ENCODE data around the gene MEI1. TPM values are rescaled to one million over a fixed set of nuclear protein-coding genes. Genes with fewer than 3 reads are reported as not detected.
"Not testable (repeated sequence)": the region's sequence is repeated elsewhere in the genome, so short reads cannot be mapped to it uniquely, and the experiment has no call there.

MEI1 gene
- total RNA-seq, 1 experiment from 2014 or later, result 0.35 TPM

- peaks cover 18% of the 10 kb centered on the region for H3K36me3 Mint-ChIP-seq
- no peak for DNase-seq (ENCODE audit: low spot score)
- POLR2A ChIA-PET, result no interaction called here
- no peak overlapping the region for H3K27ac Mint-ChIP-seq
- no peaks in the 10 kb centered on the region for H3K27me3 Mint-ChIP-seq (ENCODE audit: low read depth)
- no peak overlapping the region for H3K4me3 Mint-ChIP-seq
- no peak for TF ChIP-seq AFF4 (CRISPR knock-in tag; IDR thresholded peaks at IDR 0.05; ENCODE audit: borderline replicate concordance)
- TF ChIP-seq CTCF (IDR thresholded peaks at IDR 0.05), result no peak
- TF ChIP-seq IRF1 (CRISPR knock-in tag; IDR thresholded peaks at IDR 0.05), result no peak
- no peak for TF ChIP-seq NR1H2 (CRISPR knock-in tag; IDR thresholded peaks at IDR 0.05)
- no peak for TF ChIP-seq AR (CRISPR knock-in tag; IDR thresholded peaks at IDR 0.05)
- TF ChIP-seq ZNF219 (CRISPR knock-in tag; IDR thresholded peaks at IDR 0.05; ENCODE audit: borderline replicate concordance), result no peak
- peaks cover 11% of the 10 kb centered on the region for H3K4me1 Mint-ChIP-seq
- CTCF ChIA-PET, result interaction anchor here (0.9 to 1.2 kb wide), 2 partner anchors 14 to 17 kb away, joined by 4 to 5 read pairs; no protein-coding TSS in a partner anchor
- ATAC-seq, result no peak
- H3K9me3 Mint-ChIP-seq, result no peaks in the 10 kb centered on the region
Observed at GRCh38 chr22:41683616-41684015, 15.7 kb upstream of the MEI1 start.

- H3K27me3 Mint-ChIP-seq (ENCODE audit: low read depth), result no peaks in the 10 kb centered on the region
- no peaks in the 10 kb centered on the region for H3K9me3 Mint-ChIP-seq
- H3K4me1 Mint-ChIP-seq, result peaks cover 11% of the 10 kb centered on the region
- no peak for TF ChIP-seq CBFB (CRISPR knock-in tag; IDR thresholded peaks at IDR 0.05; ENCODE audit: low read depth)
- no peak for TF ChIP-seq FOXP1 (CRISPR knock-in tag; IDR thresholded peaks at IDR 0.05; ENCODE audit: borderline replicate concordance)
- TF ChIP-seq ATF6 (CRISPR knock-in tag; IDR thresholded peaks at IDR 0.05), result no peak
- no peak overlapping the region for H3K4me3 Mint-ChIP-seq
- DNase-seq (ENCODE audit: low spot score) (no peak), ATAC-seq (no peak)
- ChIA-PET CTCF (interaction anchor here (0.9 kb wide), 1 partner anchor 17 kb away, joined by 4 read pairs; no protein-coding TSS in a partner anchor), POLR2A (no interaction called here)
- H3K36me3 Mint-ChIP-seq, result peaks cover 16% of the 10 kb centered on the region
- H3K27ac Mint-ChIP-seq, result peak overlapping the region; percentile 74
Observed at GRCh38 chr22:41684194-41684593, 15.1 kb upstream of the MEI1 start.

GRCh38 chr22:41686890-41687289 lies 12.4 kb upstream of the MEI1 start:
- DNase-seq (ENCODE audit: low spot score); H3K27ac Mint-ChIP-seq; ATAC-seq; H3K36me3 Mint-ChIP-seq; POLR2A ChIA-PET; H3K9me3 Mint-ChIP-seq; H3K27me3 Mint-ChIP-seq (ENCODE audit: low read depth): not testable (repeated sequence)
- H3K4me1 Mint-ChIP-seq, result peaks cover 11% of the 10 kb centered on the region
- CTCF ChIA-PET, result interaction anchor here (1.4 to 5.4 kb wide), 3 partner anchors 10 to 239 kb away, joined by 4 to 52 read pairs (median 27); no protein-coding TSS in a partner anchor
- H3K4me3 Mint-ChIP-seq, result peak overlapping the region; percentile 82

All from WTC11 (cell line).